ENCODE results near the gene IMMP2L.

GRCh38 chr7:110835849-110836248 is 726.4 kb downstream of the IMMP2L start:
- TF ChIP-seq CTCF (IDR thresholded peaks at IDR 0.05) = no peak
- no peak for TF ChIP-seq POLR2A (IDR thresholded peaks at IDR 0.05)

Measured in thyroid gland (tissue), 4 donors.